ENCODE results near the gene SLC8A3.

The SLC8A3 gene

GRCh38 chr14:70022771-70023445 lies 165.8 kb downstream of the SLC8A3 start:
- Histone ChIP-seq H3K79me1 (ENCODE audit: low read length) (no peaks in the 10 kb centered on the region), H3K27me3 (ENCODE audit: insufficient read depth, low read length) (no peaks in the 10 kb centered on the region), H4K8ac (ENCODE audit: low read depth, low read length) (no peak overlapping the region), H4K91ac (ENCODE audit: low read depth, low read length) (no peak overlapping the region), H3K36me3 (ENCODE audit: control insufficient read depth in 1 of 2, insufficient read depth in 2 of 2, low read length in 2 of 2) (no peaks in the 10 kb centered on the region), H2AFZ (ENCODE audit: insufficient read depth, low read length, poor library complexity) (no peak overlapping the region), H2BK5ac (ENCODE audit: low read depth, low read length, poor library complexity) (no peak overlapping the region), H3K14ac (ENCODE audit: low read length) (no peak overlapping the region), H3K4me3 (ENCODE audit: low read depth, low read length) (no peak overlapping the region), H3K79me2 (ENCODE audit: control insufficient read depth, insufficient read depth, low read length, poor library complexity) (no peaks in the 10 kb centered on the region), H3K23ac (ENCODE audit: low read length) (no peak overlapping the region), H3K9me3 (ENCODE audit: insufficient read depth, low read depth, low read length) (peaks cover 7% of the 10 kb centered on the region), H3K4me2 (ENCODE audit: low read length) (no peak overlapping the region), H2BK120ac (ENCODE audit: insufficient read depth, low read length, poor library complexity) (no peak overlapping the region), H2BK12ac (ENCODE audit: low read length) (no peak overlapping the region), H4K12ac (ENCODE audit: low read depth, low read length) (no peak overlapping the region), H3K18ac (ENCODE audit: low read length) (no peak overlapping the region), H3K9ac (ENCODE audit: low read length) (no peak overlapping the region), H3K27ac (ENCODE audit: low read depth, low read length) (no peak overlapping the region), H3K4ac (ENCODE audit: low read depth, low read length) (no peak overlapping the region), H3K4me1 (ENCODE audit: control insufficient read depth in 1 of 2, insufficient read depth in 2 of 2, low read length in 2 of 2) (no peaks in the 10 kb centered on the region), H2AK5ac (ENCODE audit: low read length) (no peak overlapping the region)
- no peak for DNase-seq
- no CpG with 5 or more reads among the region's 15 CpGs for WGBS (ENCODE audit: extremely low coverage, insufficient coverage, insufficient read length)

- Histone ChIP-seq H3K4me3 (ENCODE audit: low read depth, low read length) (no peak overlapping the region), H3K9me3 (ENCODE audit: insufficient read depth, low read depth, low read length) (peaks cover 7% of the 10 kb centered on the region), H4K91ac (ENCODE audit: low read depth, low read length) (no peak overlapping the region), H3K4ac (ENCODE audit: low read depth, low read length) (no peak overlapping the region), H3K14ac (ENCODE audit: low read length) (no peak overlapping the region), H2AFZ (ENCODE audit: insufficient read depth, low read length, poor library complexity) (no peak overlapping the region), H3K4me2 (ENCODE audit: low read length) (no peak overlapping the region), H3K18ac (ENCODE audit: low read length) (no peak overlapping the region), H4K12ac (ENCODE audit: low read depth, low read length) (no peak overlapping the region), H3K79me2 (ENCODE audit: control insufficient read depth, insufficient read depth, low read length, poor library complexity) (no peaks in the 10 kb centered on the region), H3K79me1 (ENCODE audit: low read length) (no peaks in the 10 kb centered on the region), H2BK5ac (ENCODE audit: low read depth, low read length, poor library complexity) (no peak overlapping the region), H2BK12ac (ENCODE audit: low read length) (no peak overlapping the region), H3K9ac (ENCODE audit: low read length) (no peak overlapping the region), H2AK5ac (ENCODE audit: low read length) (no peak overlapping the region), H3K4me1 (ENCODE audit: control insufficient read depth in 1 of 2, insufficient read depth in 2 of 2, low read length in 2 of 2) (no peaks in the 10 kb centered on the region), H3K27ac (ENCODE audit: low read depth, low read length) (no peak overlapping the region), H3K27me3 (ENCODE audit: insufficient read depth, low read length) (no peaks in the 10 kb centered on the region), H3K36me3 (ENCODE audit: control insufficient read depth in 1 of 2, insufficient read depth in 2 of 2, low read length in 2 of 2) (no peaks in the 10 kb centered on the region), H4K8ac (ENCODE audit: low read depth, low read length) (no peak overlapping the region), H2BK120ac (ENCODE audit: insufficient read depth, low read length, poor library complexity) (no peak overlapping the region), H3K23ac (ENCODE audit: low read length) (no peak overlapping the region)
- WGBS (ENCODE audit: extremely low coverage, insufficient coverage, insufficient read length) = no CpG with 5 or more reads among the region's 8 CpGs
- no peak for DNase-seq
These were observed 167.1 kb downstream of the SLC8A3 start for GRCh38 chr14:70021548-70022220.

- H3K36me3 ChIP-seq (ENCODE audit: control insufficient read depth in 1 of 2, insufficient read depth in 2 of 2, low read length in 2 of 2) = no peaks in the 10 kb centered on the region
- no peaks in the 10 kb centered on the region for H3K27me3 ChIP-seq (ENCODE audit: insufficient read depth, low read length)
These were observed 168.2 kb downstream of the SLC8A3 start for GRCh38 chr14:70020352-70021170.

GRCh38 chr14:70019695-70020094 lies 169.1 kb downstream of the SLC8A3 start:
- no peak overlapping the region for H3K9ac ChIP-seq (ENCODE audit: low read length)
- no peak overlapping the region for H3K4ac ChIP-seq (ENCODE audit: low read depth, low read length)
- no peak overlapping the region for H3K14ac ChIP-seq (ENCODE audit: low read length)
- no peaks in the 10 kb centered on the region for H3K27me3 ChIP-seq (ENCODE audit: insufficient read depth, low read length)
- H2BK120ac ChIP-seq (ENCODE audit: insufficient read depth, low read length, poor library complexity) = no peak overlapping the region
- no peak overlapping the region for H2AFZ ChIP-seq (ENCODE audit: insufficient read depth, low read length, poor library complexity)
- H3K27ac ChIP-seq (ENCODE audit: low read depth, low read length) = no peak overlapping the region
- H2BK5ac ChIP-seq (ENCODE audit: low read depth, low read length, poor library complexity) = no peak overlapping the region
- H2BK12ac ChIP-seq (ENCODE audit: low read length) = no peak overlapping the region
- H3K4me3 ChIP-seq (ENCODE audit: low read depth, low read length) = no peak overlapping the region
- H3K4me1 ChIP-seq (ENCODE audit: control insufficient read depth in 1 of 2, insufficient read depth in 2 of 2, low read length in 2 of 2) = no peaks in the 10 kb centered on the region
- H3K79me1 ChIP-seq (ENCODE audit: low read length) = no peaks in the 10 kb centered on the region
- H2AK5ac ChIP-seq (ENCODE audit: low read length) = no peak overlapping the region
- no peak overlapping the region for H3K18ac ChIP-seq (ENCODE audit: low read length)
- no peak overlapping the region for H3K23ac ChIP-seq (ENCODE audit: low read length)
- H4K91ac ChIP-seq (ENCODE audit: low read depth, low read length) = no peak overlapping the region
- H4K12ac ChIP-seq (ENCODE audit: low read depth, low read length) = no peak overlapping the region
- peaks cover 4% of the 10 kb centered on the region for H3K9me3 ChIP-seq (ENCODE audit: insufficient read depth, low read depth, low read length)
- H3K36me3 ChIP-seq (ENCODE audit: control insufficient read depth in 1 of 2, insufficient read depth in 2 of 2, low read length in 2 of 2) = no peaks in the 10 kb centered on the region
- H3K4me2 ChIP-seq (ENCODE audit: low read length) = no peak overlapping the region
- H3K79me2 ChIP-seq (ENCODE audit: control insufficient read depth, insufficient read depth, low read length, poor library complexity) = no peaks in the 10 kb centered on the region
- no peak for DNase-seq
- H4K8ac ChIP-seq (ENCODE audit: low read depth, low read length) = no peak overlapping the region

More at GRCh38 chr14:70020352-70021170, 168.2 kb downstream of the SLC8A3 start:
- no peaks in the 10 kb centered on the region for H3K79me2 ChIP-seq (ENCODE audit: control insufficient read depth, insufficient read depth, low read length, poor library complexity)
- no peak overlapping the region for H3K9ac ChIP-seq (ENCODE audit: low read length)
- no peak overlapping the region for H4K91ac ChIP-seq (ENCODE audit: low read depth, low read length)
- H2AFZ ChIP-seq (ENCODE audit: insufficient read depth, low read length, poor library complexity) = no peak overlapping the region
- H2BK5ac ChIP-seq (ENCODE audit: low read depth, low read length, poor library complexity) = no peak overlapping the region
- no peaks in the 10 kb centered on the region for H3K79me1 ChIP-seq (ENCODE audit: low read length)
- H3K4me3 ChIP-seq (ENCODE audit: low read depth, low read length) = no peak overlapping the region
- no peaks in the 10 kb centered on the region for H3K4me1 ChIP-seq (ENCODE audit: control insufficient read depth in 1 of 2, insufficient read depth in 2 of 2, low read length in 2 of 2)
- H2AK5ac ChIP-seq (ENCODE audit: low read length) = no peak overlapping the region
- peak in 1 of 2 donors; percentile 19 for DNase-seq
- H3K4me2 ChIP-seq (ENCODE audit: low read length) = no peak overlapping the region
- no CpG with 5 or more reads among the region's 8 CpGs for WGBS (ENCODE audit: extremely low coverage, insufficient coverage, insufficient read length)
- no peak overlapping the region for H4K8ac ChIP-seq (ENCODE audit: low read depth, low read length)
- H3K14ac ChIP-seq (ENCODE audit: low read length) = no peak overlapping the region
- no peak overlapping the region for H2BK12ac ChIP-seq (ENCODE audit: low read length)
- H3K9me3 ChIP-seq (ENCODE audit: insufficient read depth, low read depth, low read length) = peaks cover 7% of the 10 kb centered on the region
- no peak overlapping the region for H4K12ac ChIP-seq (ENCODE audit: low read depth, low read length)
- no peak overlapping the region for H3K27ac ChIP-seq (ENCODE audit: low read depth, low read length)
- H3K18ac ChIP-seq (ENCODE audit: low read length) = no peak overlapping the region
- H2BK120ac ChIP-seq (ENCODE audit: insufficient read depth, low read length, poor library complexity) = no peak overlapping the region
- no peak overlapping the region for H3K23ac ChIP-seq (ENCODE audit: low read length)
- no peak overlapping the region for H3K4ac ChIP-seq (ENCODE audit: low read depth, low read length)
